Astrocyte of the spinal cord (primary cell): Measurements from ENCODE around the gene KMT2B.

Source experiments
- DNase-seq: peaks from one replicate; pipeline ENCODE4 v3.0.0; 2011; ENCODE audit warnings: low read depth, low spot score
- H3K4me3 ChIP-seq: 2 replicates; pipeline ENCODE4 v1.5.1; 2011; ENCODE audit warnings: low read depth, mild to moderate bottlenecking, low read length, moderate library complexity
- in situ Hi-C: cut with HindIII; loops from 2 replicates; pipeline ENCODE4 v1.10.0; 2017; ENCODE audit warnings: low sequenced_read_pairs
- TF ChIP-seq, protein P1 (sequence below): IDR thresholded peaks from 2 replicates; pipeline ENCODE4 v1.5.1; 2012; ENCODE audit warnings: low read depth, mild to moderate bottlenecking, low read length, inconsistent platforms

KMT2B gene

DNA sequence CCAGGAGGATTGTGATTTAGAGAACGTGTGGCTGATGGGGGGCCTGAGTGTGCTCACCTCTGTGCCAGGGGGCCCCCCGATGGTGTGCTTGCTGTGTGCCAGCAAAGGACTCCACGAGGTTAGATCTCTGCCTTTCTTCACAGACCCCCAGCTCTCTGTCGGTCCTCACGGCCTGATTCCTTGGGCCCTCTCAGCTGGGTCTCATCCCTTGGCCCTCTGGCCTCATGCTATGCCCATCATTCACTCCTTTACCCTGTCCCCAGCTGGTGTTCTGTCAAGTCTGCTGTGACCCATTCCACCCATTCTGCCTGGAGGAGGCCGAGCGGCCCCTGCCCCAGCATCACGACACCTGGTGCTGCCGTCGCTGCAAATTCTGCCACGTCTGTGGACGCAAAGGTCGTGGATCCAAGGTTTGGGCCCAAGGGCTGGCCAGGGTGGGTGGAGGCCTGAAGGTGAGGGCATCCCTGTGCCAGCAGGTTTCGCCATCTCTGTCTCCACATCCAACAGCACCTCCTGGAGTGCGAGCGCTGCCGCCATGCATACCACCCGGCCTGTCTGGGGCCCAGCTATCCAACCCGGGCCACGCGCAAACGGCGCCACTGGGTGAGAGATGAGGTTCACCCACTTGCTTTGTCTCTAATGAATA lies 7.5 kb downstream of the KMT2B start:
- TF ChIP-seq, protein P1, sequence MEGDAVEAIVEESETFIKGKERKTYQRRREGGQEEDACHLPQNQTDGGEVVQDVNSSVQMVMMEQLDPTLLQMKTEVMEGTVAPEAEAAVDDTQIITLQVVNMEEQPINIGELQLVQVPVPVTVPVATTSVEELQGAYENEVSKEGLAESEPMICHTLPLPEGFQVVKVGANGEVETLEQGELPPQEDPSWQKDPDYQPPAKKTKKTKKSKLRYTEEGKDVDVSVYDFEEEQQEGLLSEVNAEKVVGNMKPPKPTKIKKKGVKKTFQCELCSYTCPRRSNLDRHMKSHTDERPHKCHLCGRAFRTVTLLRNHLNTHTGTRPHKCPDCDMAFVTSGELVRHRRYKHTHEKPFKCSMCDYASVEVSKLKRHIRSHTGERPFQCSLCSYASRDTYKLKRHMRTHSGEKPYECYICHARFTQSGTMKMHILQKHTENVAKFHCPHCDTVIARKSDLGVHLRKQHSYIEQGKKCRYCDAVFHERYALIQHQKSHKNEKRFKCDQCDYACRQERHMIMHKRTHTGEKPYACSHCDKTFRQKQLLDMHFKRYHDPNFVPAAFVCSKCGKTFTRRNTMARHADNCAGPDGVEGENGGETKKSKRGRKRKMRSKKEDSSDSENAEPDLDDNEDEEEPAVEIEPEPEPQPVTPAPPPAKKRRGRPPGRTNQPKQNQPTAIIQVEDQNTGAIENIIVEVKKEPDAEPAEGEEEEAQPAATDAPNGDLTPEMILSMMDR: no peak
- in situ Hi-C loops: no loop called here
- H3K4me3 ChIP-seq: no peak overlapping the region
- DNase-seq: no peak

DNA sequence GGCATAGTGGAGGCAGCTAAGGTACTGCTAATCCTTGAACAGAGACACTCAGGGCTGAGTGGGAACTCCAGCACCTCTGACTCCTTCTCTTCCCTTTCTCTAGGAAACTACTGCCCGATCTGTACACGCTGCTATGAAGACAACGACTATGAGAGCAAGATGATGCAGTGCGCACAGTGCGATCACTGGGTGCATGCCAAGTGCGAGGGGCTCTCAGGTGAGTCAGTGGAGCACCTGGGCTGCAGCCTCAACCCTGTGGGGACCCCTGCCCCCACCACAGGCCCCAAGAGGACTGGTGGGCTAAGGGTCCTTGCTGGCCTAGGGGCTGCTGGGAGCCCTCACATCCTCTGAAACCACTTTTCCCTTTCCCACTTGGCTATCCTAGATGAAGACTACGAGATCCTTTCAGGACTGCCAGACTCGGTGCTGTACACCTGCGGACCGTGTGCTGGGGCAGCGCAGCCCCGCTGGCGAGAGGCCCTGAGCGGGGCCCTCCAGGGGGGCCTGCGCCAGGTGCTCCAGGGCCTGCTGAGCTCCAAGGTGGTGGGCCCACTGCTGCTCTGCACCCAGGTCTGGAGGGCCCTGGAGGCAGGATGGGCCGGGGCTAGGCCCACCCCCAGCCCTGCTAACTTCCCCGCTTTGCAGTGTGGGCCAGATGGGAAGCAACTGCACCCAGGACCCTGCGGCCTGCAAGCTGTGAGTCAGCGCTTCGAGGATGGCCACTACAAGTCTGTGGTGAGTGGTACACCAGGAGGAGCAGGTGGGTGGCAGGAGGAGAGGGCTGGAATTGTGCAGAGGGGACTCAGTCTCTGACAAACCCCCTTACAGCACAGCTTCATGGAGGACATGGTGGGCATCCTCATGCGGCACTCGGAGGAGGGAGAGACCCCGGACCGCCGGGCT lies 9.5 kb downstream of the KMT2B start:
- no peak overlapping the region for H3K4me3 ChIP-seq
- DNase-seq: no peak
- in situ Hi-C loops: no loop called here
- TF ChIP-seq, protein P1: no peak

DNA sequence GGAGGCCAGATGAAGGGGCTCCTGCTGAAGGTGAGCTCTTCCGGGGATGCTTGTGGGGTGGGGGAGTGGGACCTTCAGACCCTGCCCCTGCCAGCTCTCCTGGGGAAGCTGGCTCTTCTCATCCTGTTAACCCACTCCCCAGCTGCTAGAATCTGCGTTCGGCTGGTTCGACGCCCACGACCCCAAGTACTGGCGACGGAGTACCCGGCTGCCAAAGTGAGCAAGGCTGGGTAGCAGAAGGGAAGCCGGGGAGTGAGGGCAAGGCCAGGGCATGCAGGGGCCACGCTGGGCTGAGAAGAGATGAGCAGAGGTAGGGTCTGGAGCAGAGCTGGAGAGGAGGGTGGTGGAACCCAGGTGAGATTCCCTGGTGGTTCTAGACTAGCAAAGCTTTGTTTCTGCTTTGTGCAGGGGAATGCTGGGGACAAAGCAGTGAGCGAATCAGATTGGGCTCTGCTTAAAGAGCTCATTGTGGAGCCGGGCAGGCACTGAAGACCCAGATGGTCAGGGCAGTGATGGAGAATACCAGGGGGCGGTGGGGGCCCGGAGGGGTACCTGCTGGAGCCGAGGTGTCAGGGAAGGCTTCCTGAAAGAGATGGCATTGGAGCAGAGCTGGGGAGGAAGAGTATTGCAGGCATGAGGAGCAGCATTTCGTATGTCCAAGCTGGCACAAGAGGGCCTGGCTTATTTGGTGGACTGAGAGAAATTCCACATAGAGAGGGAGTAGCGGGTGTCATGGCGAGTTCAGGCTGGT lies 10.3 kb downstream of the KMT2B start:
- no peak for DNase-seq
- in situ Hi-C loops: no loop called here
- TF ChIP-seq, protein P1: no peak
- H3K4me3 ChIP-seq: no peak overlapping the region

DNA sequence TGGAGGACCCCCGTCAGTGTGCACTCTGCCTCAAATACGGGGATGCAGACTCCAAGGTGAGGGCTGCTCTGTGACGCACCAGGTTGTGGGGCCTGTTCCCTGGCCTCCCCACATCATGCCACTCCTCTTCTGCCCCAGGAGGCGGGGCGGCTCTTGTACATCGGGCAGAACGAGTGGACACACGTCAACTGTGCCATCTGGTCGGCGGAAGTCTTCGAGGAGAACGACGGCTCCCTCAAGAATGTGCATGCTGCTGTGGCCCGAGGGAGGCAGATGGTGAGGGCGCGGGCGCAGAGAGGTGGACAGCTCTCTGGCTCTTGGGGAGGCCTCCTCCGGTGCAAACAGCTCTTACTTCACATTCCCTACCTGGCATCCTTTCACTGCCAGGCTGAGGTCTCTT lies 11.2 kb downstream of the KMT2B start:
- in situ Hi-C loops: no loop called here
- no peak for DNase-seq
- TF ChIP-seq, protein P1: no peak
- H3K4me3 ChIP-seq: no peak overlapping the region

DNA sequence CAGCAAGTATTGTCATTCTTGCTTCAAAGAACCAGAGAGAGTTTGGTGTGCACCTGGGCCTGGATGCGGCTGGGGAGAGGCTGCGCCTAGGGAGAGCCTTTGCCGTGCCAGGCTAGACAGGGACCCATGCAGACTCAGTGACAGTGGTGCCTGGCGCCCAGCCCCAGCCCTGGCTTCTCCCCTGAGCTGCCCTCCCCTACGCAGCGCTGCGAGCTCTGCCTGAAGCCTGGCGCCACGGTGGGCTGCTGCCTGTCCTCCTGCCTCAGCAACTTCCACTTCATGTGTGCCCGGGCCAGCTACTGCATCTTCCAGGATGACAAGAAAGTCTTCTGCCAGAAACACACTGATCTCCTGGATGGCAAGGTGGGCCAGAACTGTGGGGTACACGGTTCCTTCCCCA lies 12.0 kb downstream of the KMT2B start:
- no peak overlapping the region for H3K4me3 ChIP-seq
- TF ChIP-seq, protein P1: no peak
- in situ Hi-C loops: no loop called here
- no peak for DNase-seq

DNA sequence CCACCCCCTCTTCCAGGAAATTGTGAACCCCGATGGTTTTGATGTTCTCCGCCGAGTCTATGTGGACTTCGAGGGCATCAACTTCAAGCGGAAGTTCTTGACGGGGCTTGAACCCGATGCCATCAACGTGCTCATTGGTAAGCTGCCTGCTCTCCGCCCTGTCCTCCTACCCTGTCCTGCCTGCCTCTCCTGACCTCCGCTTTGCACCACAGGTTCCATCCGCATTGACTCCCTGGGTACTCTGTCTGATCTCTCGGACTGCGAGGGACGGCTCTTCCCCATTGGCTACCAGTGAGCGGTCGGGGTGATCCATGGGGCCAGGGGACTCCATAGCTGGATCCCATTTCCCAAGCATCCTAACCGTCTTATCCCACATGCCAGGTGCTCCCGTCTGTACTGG lies 12.5 kb downstream of the KMT2B start:
- TF ChIP-seq, protein P1: no peak
- in situ Hi-C loops: no loop called here
- H3K4me3 ChIP-seq: no peak overlapping the region
- DNase-seq: no peak
